B cell (primary cell): ENCODE measurements around the gene PLEKHG2. TPM values are rescaled to one million over a fixed set of nuclear protein-coding genes. Genes with fewer than 3 reads are reported as not detected.

Experiments
- ATAC-seq: fragments of 200-7000 bp; cut with Tn5 transposase; one replicate; pipeline ENCODE4 v1.10.0; 2021; ENCODE audit warnings: low read depth, mild to moderate bottlenecking, moderate number of reproducible peaks, moderate library complexity
- CTCF ChIA-PET: fragments of 350-600 bp; sonication (Branson Sonifier 250); formaldehyde crosslinking; loops from one replicate; lab custom pipeline; 2021; ENCODE audit warnings: antibody characterized with exemption, inconsistent platforms; lab: Charles Lee
- POLR2A ChIA-PET: fragments of 350-600 bp; sonication (Branson Sonifier 250); formaldehyde crosslinking; loops from one replicate; lab custom pipeline; 2021; ENCODE audit warnings: antibody characterized with exemption; lab: Charles Lee
- DNase-seq: peaks from one replicate; pipeline ENCODE4 v3.0.0; 2013
- H2AFZ ChIP-seq: 2 replicates; pipeline ENCODE4 v1.6.1; 2012; ENCODE audit warnings: mild to moderate bottlenecking, low read depth, low read length; ENCODE audit not compliant: insufficient read depth, poor library complexity, severe bottlenecking
- H3K27ac ChIP-seq, 2 donors: 1 replicate in 1 of 2; 2 replicates in 1 of 2; pipeline ENCODE4 v1.5.1; 2012 to 2013; ENCODE audit warnings: low read length in 2 of 2, mild to moderate bottlenecking in 2 of 2, moderate library complexity in 1 of 2
- H3K27me3 ChIP-seq, 4 experiments: fragments of 200-600 bp in 1 of 4; sonication (generic) in 1 of 4; replicated peaks in 1 of 4; 1 replicate in 2 of 4; 2 replicates in 2 of 4; pipeline versions ENCODE4 v1.6.1 to v1.7.0; 2013 to 2016; ENCODE audit warnings: low read length in 3 of 4, mild to moderate bottlenecking in 2 of 4, mixed read lengths in 1 of 4, moderate library complexity in 1 of 4; ENCODE audit not compliant: insufficient read depth in 4 of 4, control insufficient read depth in 3 of 4; ENCODE audit errors: control extremely low read depth in 1 of 4
- H3K36me3 ChIP-seq, 2 experiments: replicated peaks in 1 of 2; 1 replicate in 1 of 2; 2 replicates in 1 of 2; pipeline versions ENCODE4 v1.6.1 to v1.7.1; 2013; ENCODE audit warnings: low read length in 1 of 2; ENCODE audit not compliant: insufficient read depth in 2 of 2, control insufficient read depth in 1 of 2; ENCODE audit errors: control extremely low read depth in 1 of 2, extremely low read depth in 1 of 2
- H3K4me1 ChIP-seq, 2 donors: fragments of 200-600 bp in 1 of 2; sonication (generic) in 1 of 2; 1 replicate in 1 of 2; 2 replicates in 1 of 2; pipeline versions ENCODE4 v1.5.1 to v1.6.1; 2013 to 2017; ENCODE audit warnings: low read length in 2 of 2; ENCODE audit not compliant: control insufficient read depth in 2 of 2, insufficient read depth in 2 of 2
- H3K4me2 ChIP-seq: replicated peaks from 2 replicates; pipeline ENCODE3; 2012; ENCODE audit warnings: mild to moderate bottlenecking, low read depth, low read length; ENCODE audit not compliant: poor library complexity, severe bottlenecking
- H3K4me3 ChIP-seq, 5 experiments: fragments of 200-600 bp in 1 of 5; sonication (generic) in 1 of 5; 1 replicate in 3 of 5; 2 replicates in 2 of 5; pipeline versions ENCODE4 v1.5.1 to v1.7.0; 2011 to 2016; ENCODE audit warnings: low read length in 4 of 5, mild to moderate bottlenecking in 4 of 5, low read depth in 2 of 5, control low read depth in 1 of 5, moderate library complexity in 1 of 5; ENCODE audit not compliant: insufficient read depth in 1 of 5; ENCODE audit errors: control extremely low read depth in 1 of 5, extremely low read depth in 1 of 5
- H3K79me2 ChIP-seq: fragments of 200-600 bp; sonication (generic); one replicate; pipeline ENCODE4 v1.6.0; 2016; ENCODE audit warnings: low read length; ENCODE audit not compliant: control insufficient read depth, insufficient read depth
- H3K9ac ChIP-seq: fragments of 200-600 bp; sonication (generic); 2 replicates; pipeline ENCODE4 v1.6.1; 2017; ENCODE audit warnings: mild to moderate bottlenecking, low read length, moderate library complexity
- H3K9me3 ChIP-seq, 3 donors: one replicate each; pipeline versions ENCODE4 v1.6.1 to v1.7.1; 2013; ENCODE audit warnings: low read length in 2 of 3; ENCODE audit not compliant: control insufficient read depth in 2 of 3, insufficient read depth in 1 of 3; ENCODE audit errors: control extremely low read depth in 1 of 3
- H4K20me1 ChIP-seq: 2 replicates; pipeline ENCODE4 v1.6.0; 2012; ENCODE audit warnings: mild to moderate bottlenecking, low read length; ENCODE audit not compliant: insufficient read depth, control insufficient read depth, poor library complexity, severe bottlenecking
- H3K27ac Mint-ChIP-seq: one replicate; pipeline ENCODE4 v1.8.0; 2021; ENCODE audit warnings: mixed read lengths
- H3K27me3 Mint-ChIP-seq: one replicate; pipeline ENCODE4 v1.8.0; 2021; ENCODE audit warnings: mixed read lengths
- H3K4me1 Mint-ChIP-seq: one replicate; pipeline ENCODE4 v1.8.0; 2021; ENCODE audit warnings: mixed read lengths
- H3K4me3 Mint-ChIP-seq: one replicate; pipeline ENCODE4 v1.8.0; 2021; ENCODE audit warnings: mixed read lengths
- H3K9me3 Mint-ChIP-seq: one replicate; pipeline ENCODE4 v1.8.0; 2022; ENCODE audit warnings: mixed read lengths; ENCODE audit not compliant: insufficient read depth
- CTCF ChIP-seq: fragments of 200-600 bp; IDR thresholded peaks from one replicate; pipeline ENCODE4 v1.8.0; 2022; ENCODE audit warnings: antibody characterized with exemption, mild to moderate bottlenecking
- EZH2 ChIP-seq: IDR thresholded peaks from 2 replicates; pipeline ENCODE4 v1.6.1; 2012; ENCODE audit warnings: borderline replicate concordance, low read depth, mild to moderate bottlenecking, moderate library complexity, low read length; ENCODE audit not compliant: insufficient read depth, poor library complexity, severe bottlenecking
- WGBS: methylation state at CpG from one replicate; pipeline ENCODE4 v1.1.5; 2013; ENCODE audit warnings: missing lambda C conversion rate; ENCODE audit not compliant: insufficient coverage; 5-methylcytosine and 5-hydroxymethylcytosine counted together
- intact Hi-C: fragments of 100-400 bp; cut with micrococcal nuclease; formaldehyde crosslinking; loops from one replicate; pipeline ENCODE4 v1.10.0; 2022
- polyA plus RNA-seq: library from polyadenylated mRNA; depleted of rRNA; stranded (reverse); fragments of >200 nt; gene quantifications from 2 replicates; pipeline ENCODE4 v1.2.3, GENCODE V29; 2012
- total RNA-seq, 2 donors: library from RNA; stranded (reverse); fragments of 120-200 nt in 1 of 2; gene quantifications; 1 replicate in 1 of 2; 2 replicates in 1 of 2; pipeline versions ENCODE4 v1.2.3 to v1.2.4, GENCODE V29; 2013 to 2022

Gene PLEKHG2
- total and polyA plus RNA-seq, 2 donors (not counting 1 experiment from before 2014, with no cell fraction given): 27.0 to 167 TPM

DNA sequence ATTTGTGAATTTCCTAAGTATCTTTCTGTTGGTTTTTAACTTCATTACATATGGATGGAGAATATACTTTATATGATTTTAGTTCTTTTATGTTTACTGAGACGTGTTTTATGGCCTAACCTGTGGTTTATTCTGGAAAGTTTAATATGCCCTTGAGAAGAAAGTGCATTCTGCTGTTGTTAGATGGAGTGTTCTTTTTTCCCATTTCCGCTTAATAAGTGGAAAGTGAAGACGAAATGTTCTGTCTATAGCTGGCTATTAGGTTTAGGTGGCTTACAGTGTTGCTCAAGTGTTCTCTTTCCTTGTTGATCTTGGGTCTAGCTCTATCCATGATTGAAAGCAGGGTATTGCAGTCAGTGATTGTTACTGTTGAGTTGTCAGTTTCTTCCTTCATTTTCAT lies 50.9 kb downstream of the PLEKHG2 start:
- Mint-ChIP-seq H3K9me3 (no peaks in the 10 kb centered on the region), H3K27ac (no peak overlapping the region), H3K4me3 (no peak overlapping the region), H3K4me1 (no peaks in the 10 kb centered on the region), H3K27me3 (no peaks in the 10 kb centered on the region)
- no peak overlapping the region for H3K27ac ChIP-seq
- no peak for ATAC-seq
- H4K20me1 ChIP-seq: peaks cover 60% of the 10 kb centered on the region
- ChIA-PET POLR2A (no interaction called here), CTCF (interaction anchor here (0.7 to 3.8 kb wide), 3 partner anchors 11 to 73 kb away, joined by 3 to 16 read pairs (median 4); no protein-coding TSS in a partner anchor)
- no peak overlapping the region for H3K4me3 ChIP-seq
- 100% methylated on average over 2 of the region's 3 CpGs for WGBS
- no peak overlapping the region for H2AFZ ChIP-seq
- DNase-seq: no peak
- peaks cover 20 to 84% of the 10 kb centered on the region in 2 experiments for H3K36me3 ChIP-seq
- H3K27me3 ChIP-seq: no peaks in the 10 kb centered on the region
- no peaks in the 10 kb centered on the region for H3K4me1 ChIP-seq
- H3K9me3 ChIP-seq: no peaks in the 10 kb centered on the region
- TF ChIP-seq EZH2 (no peak), CTCF (no peak)
- no peak overlapping the region for H3K9ac ChIP-seq
- peaks cover 43% of the 10 kb centered on the region for H3K79me2 ChIP-seq
- H3K4me2 ChIP-seq: no peak overlapping the region
- intact Hi-C loops: no loop called here

- intact Hi-C loops: no loop called here
- no peaks in the 10 kb centered on the region for H3K4me1 ChIP-seq
- no peaks in the 10 kb centered on the region for H3K27me3 ChIP-seq
- H4K20me1 ChIP-seq: peaks cover 54% of the 10 kb centered on the region
- ChIA-PET CTCF (interaction anchor here (1.0 to 3.8 kb wide), 3 partner anchors 8 to 10 kb away, joined by 3 to 16 read pairs (median 6); no protein-coding TSS in a partner anchor), POLR2A (no interaction called here)
- DNase-seq (no peak), ATAC-seq (no peak)
- no peak overlapping the region for H3K4me3 ChIP-seq
- Mint-ChIP-seq H3K27ac (no peak overlapping the region), H3K4me1 (no peaks in the 10 kb centered on the region), H3K9me3 (no peaks in the 10 kb centered on the region), H3K27me3 (no peaks in the 10 kb centered on the region), H3K4me3 (no peak overlapping the region)
- H3K79me2 ChIP-seq: peaks cover 32% of the 10 kb centered on the region
- peaks cover 17 to 84% of the 10 kb centered on the region in 2 experiments for H3K36me3 ChIP-seq
- 98% methylated on average over 7 of the region's 18 CpGs for WGBS
- H3K9me3 ChIP-seq: no peaks in the 10 kb centered on the region
- TF ChIP-seq CTCF (no peak), EZH2 (no peak)
- H2AFZ ChIP-seq: no peak overlapping the region
- no peak overlapping the region for H3K4me2 ChIP-seq
- H3K9ac ChIP-seq: no peak overlapping the region
- H3K27ac ChIP-seq: no peak overlapping the region
These were observed 53.7 kb downstream of the PLEKHG2 start for GRCh38 chr19:39465956-39466747.
